ENCODE measurements around the gene UBE3A. TPM values are rescaled to one million over a fixed set of nuclear protein-coding genes. Genes with fewer than 3 reads are reported as not detected.
"Not testable (repeated sequence)": the region's sequence is repeated elsewhere in the genome, so short reads cannot be mapped to it uniquely, and the experiment has no call there.

The UBE3A gene
- polyA plus RNA-seq (ENCODE audit: insufficient read length in 3 of 3): 10 to 100 TPM; 84.8 to 87.5 (median 87.0) TPM
- long read RNA-seq, donor 1, full-length matches to known transcripts: 9 of 9 reads
- long read RNA-seq, donor 1, partial matches to known transcripts: 0 of 9 reads
- long read RNA-seq, donor 1, other reads (novel, unspliced or antisense): 0 of 9 reads
- long read RNA-seq, donor 2, full-length matches to known transcripts: 8 of 8 reads
- long read RNA-seq, donor 2, partial matches to known transcripts: 0 of 8 reads
- long read RNA-seq, donor 2, other reads (novel, unspliced or antisense): 0 of 8 reads
- long read RNA-seq, donor 3, full-length matches to known transcripts: 7 of 7 reads
- long read RNA-seq, donor 3, partial matches to known transcripts: 0 of 7 reads
- long read RNA-seq, donor 3, other reads (novel, unspliced or antisense): 0 of 7 reads
- long read RNA-seq, donor 4, full-length matches to known transcripts: 1 of 1 reads
- long read RNA-seq, donor 4, partial matches to known transcripts: 0 of 1 reads
- long read RNA-seq, donor 4, other reads (novel, unspliced or antisense): 0 of 1 reads
- long read RNA-seq, donor 5, full-length matches to known transcripts: 6 of 6 reads
- long read RNA-seq, donor 5, partial matches to known transcripts: 0 of 6 reads
- long read RNA-seq, donor 5, other reads (novel, unspliced or antisense): 0 of 6 reads
- long read RNA-seq, donor 6, full-length matches to known transcripts: 3 of 3 reads
- long read RNA-seq, donor 6, partial matches to known transcripts: 0 of 3 reads
- long read RNA-seq, donor 6, other reads (novel, unspliced or antisense): 0 of 3 reads
- long read RNA-seq, donor 7, full-length matches to known transcripts: 9 of 9 reads
- long read RNA-seq, donor 7, partial matches to known transcripts: 0 of 9 reads
- long read RNA-seq, donor 7, other reads (novel, unspliced or antisense): 0 of 9 reads
- long read RNA-seq, donor 8, full-length matches to known transcripts: 6 of 6 reads
- long read RNA-seq, donor 8, partial matches to known transcripts: 0 of 6 reads
- long read RNA-seq, donor 8, other reads (novel, unspliced or antisense): 0 of 6 reads
- long read RNA-seq, donor 9, full-length matches to known transcripts: 13 of 13 reads
- long read RNA-seq, donor 9, partial matches to known transcripts: 0 of 13 reads
- long read RNA-seq, donor 9, other reads (novel, unspliced or antisense): 0 of 13 reads
- long read RNA-seq, donor 10, full-length matches to known transcripts: 3 of 11 reads
- long read RNA-seq, donor 10, partial matches to known transcripts: 8 of 11 reads
- long read RNA-seq, donor 10, other reads (novel, unspliced or antisense): 0 of 11 reads
- long read RNA-seq, donor 11, full-length matches to known transcripts: 6 of 17 reads
- long read RNA-seq, donor 11, partial matches to known transcripts: 11 of 17 reads
- long read RNA-seq, donor 11, other reads (novel, unspliced or antisense): 0 of 17 reads
- long read RNA-seq, donor 12, full-length matches to known transcripts: 13 of 13 reads
- long read RNA-seq, donor 12, partial matches to known transcripts: 0 of 13 reads
- long read RNA-seq, donor 12, other reads (novel, unspliced or antisense): 0 of 13 reads
- long read RNA-seq, donor 13, full-length matches to known transcripts: 3 of 3 reads
- long read RNA-seq, donor 13, partial matches to known transcripts: 0 of 3 reads
- long read RNA-seq, donor 13, other reads (novel, unspliced or antisense): 0 of 3 reads
- long read RNA-seq, donor 14: 0 reads
- long read RNA-seq, donor 15: 0 reads
- long read RNA-seq, donor 16, full-length matches to known transcripts: 10 of 10 reads
- long read RNA-seq, donor 16, partial matches to known transcripts: 0 of 10 reads
- long read RNA-seq, donor 16, other reads (novel, unspliced or antisense): 0 of 10 reads

- DNase-seq: peak; percentile 94
Measured at GRCh38 chr15:25438601-25439368, at the start of gene UBE3A. Gene UBE3A (minus strand): TSS chr15:25439024. CDS start chr15:25409107, 29,917 bp downstream.

GRCh38 chr15:25487226-25487884 lies 48.5 kb upstream of the UBE3A start:
- no peak for DNase-seq

DNA sequence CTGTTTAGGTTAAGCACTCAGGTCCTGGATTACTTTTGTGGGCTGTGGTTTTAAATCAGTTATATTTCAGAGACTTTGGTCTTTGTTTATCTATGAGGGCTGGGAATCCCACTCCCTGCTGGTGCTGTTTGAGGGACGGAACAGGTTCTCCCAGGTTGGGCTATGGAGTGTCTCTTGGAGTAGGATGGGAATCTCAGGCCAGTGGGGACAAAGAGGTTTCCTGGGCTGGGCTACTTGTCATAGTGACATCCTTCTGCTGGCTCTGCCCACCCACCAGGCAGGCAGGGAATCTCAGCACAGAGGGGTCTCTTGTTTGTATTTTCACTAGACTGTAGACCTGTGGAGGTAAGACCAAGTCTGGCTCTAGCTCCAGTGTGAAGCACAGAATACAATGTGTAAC lies 47.2 kb upstream of the UBE3A start:
- DNase-seq: no peak

GRCh38 chr15:25481208-25481859 lies 42.5 kb upstream of the UBE3A start:
- peak; percentile 20 for DNase-seq

GRCh38 chr15:25478313-25478712 lies 39.5 kb upstream of the UBE3A start:
- DNase-seq: no peak

DNA sequence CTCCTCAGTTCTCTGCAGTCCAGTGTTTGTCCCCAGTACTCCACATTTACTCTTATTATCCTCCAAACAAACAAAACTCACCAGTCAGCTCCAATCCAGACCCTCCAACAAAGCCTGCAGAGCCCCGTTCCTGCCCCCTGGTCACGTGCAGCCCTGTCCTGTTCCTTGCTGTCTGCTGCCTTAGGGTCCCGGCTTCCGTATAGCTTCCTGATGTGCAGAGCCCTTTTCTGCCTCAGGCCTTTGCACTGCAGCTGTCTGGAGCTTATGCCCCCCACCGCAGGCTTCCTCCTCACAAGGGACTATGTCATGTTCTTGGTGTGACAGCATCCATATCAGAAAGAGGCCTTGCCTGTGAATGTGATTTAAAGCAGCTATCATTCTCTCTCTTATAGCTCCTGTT lies 39.0 kb upstream of the UBE3A start:
- DNase-seq: no peak

- DNase-seq: no peak
Measured at GRCh38 chr15:25474251-25474650, 35.4 kb upstream of the UBE3A start.

DNA sequence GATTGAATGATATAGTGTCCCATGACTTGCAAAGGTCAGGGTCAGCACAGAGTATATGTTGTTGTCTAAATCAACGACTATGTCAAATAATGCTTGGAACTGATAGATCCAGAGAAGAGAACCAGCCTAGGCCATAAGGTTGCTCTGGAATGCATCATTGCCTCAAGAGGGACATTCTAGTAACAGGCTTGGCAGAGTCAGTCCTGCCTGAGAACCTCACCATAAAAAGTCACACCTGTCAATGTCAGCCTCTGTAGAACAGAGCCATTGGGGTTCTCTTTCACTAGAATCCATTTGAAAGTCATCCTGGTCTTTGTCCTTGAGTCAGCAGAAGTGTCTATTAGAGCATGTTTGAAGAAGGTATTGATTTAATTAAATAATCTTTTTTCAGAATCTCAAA lies 31.4 kb upstream of the UBE3A start:
- no peak for DNase-seq

- no peak for DNase-seq
Measured at GRCh38 chr15:25469377-25469776, 30.6 kb upstream of the UBE3A start.

- DNase-seq: no peak
Measured at GRCh38 chr15:25468611-25469010, 29.8 kb upstream of the UBE3A start.

- no peak for DNase-seq
Measured at GRCh38 chr15:25465835-25466234, 27.0 kb upstream of the UBE3A start.

- no peak for DNase-seq
Measured at GRCh38 chr15:25464784-25465183, 26.0 kb upstream of the UBE3A start.

- DNase-seq: no peak
Measured at GRCh38 chr15:25464383-25464782, 25.6 kb upstream of the UBE3A start.

DNA sequence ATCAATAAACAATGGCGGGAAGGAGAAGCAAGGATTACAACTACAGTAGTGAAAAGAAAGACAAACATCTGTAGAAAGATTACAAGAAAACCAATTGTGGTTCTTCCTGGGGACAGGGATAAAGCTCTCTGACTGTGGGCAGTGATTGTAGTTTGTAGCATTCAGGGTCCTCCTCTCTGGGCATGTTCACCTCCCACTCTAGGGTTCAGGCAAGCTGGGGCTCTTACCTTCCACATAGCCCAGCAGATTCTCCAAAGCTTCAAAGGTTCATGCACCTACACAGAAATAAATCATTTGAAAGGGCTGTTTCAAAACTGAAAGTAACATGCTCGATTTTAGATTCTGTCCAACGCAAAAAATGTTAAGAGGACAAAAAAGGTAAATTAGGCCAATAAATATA lies 17.4 kb upstream of the UBE3A start:
- no peak for DNase-seq

DNA sequence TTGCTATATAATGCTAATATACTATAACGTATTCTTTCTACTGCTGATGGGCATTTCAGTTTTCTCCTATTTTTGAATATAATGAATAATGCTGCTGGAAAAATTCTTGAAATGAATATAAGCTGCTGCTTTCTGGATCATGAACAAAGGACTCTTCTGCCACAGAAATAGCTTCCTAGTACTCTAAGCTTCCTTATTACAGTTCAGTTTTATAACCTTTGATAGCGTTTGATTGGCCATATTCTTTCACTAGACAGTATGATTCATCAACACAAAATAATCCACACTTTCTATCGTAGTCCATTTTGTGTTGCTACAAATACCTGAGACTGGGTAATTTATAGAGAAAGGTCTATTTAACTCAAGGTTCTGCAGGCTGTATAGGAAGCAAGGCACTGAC lies 16.4 kb upstream of the UBE3A start:
- no peak for DNase-seq

GRCh38 chr15:25454771-25455170 lies 15.9 kb upstream of the UBE3A start:
- no peak for DNase-seq

GRCh38 chr15:25453246-25453645 lies 14.4 kb upstream of the UBE3A start:
- DNase-seq: not testable (repeated sequence)

DNA sequence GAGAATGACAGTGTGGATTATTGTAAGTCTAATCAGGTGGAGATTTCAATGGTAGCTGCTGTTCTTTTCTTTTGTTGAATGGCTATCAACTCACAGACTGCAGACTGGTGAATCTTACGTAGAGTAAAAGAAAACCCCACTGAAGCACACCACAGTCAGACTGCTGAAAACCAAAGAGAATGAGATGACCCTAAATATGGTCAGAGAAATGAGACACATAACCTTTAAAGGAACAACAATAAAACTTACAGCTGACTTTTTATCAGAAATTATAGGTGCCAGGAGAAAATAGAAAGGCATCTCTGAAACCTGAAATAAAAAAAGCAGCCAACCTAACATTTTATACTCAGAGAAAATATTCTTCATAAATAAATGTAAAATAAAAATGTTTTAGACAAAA lies 12.7 kb upstream of the UBE3A start:
- DNase-seq: no peak

DNA sequence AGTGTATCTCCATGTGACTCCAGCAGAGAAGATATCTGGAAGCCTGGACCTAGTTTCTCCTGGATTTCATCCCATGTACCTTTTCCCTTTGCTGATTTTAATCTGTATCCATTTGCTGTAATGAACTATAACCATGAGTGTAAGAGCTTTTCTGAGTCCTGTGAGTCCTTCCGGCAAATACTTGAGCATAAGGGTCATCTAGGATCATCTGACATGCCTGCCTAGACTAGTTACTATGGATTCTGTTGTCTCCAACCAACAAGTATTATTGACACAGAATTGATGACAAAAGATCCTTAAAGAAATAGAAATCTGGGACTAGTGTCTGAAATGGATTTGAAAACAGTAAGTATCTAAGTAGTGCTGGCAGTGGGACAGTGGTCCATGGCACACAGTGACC lies 11.3 kb upstream of the UBE3A start:
- DNase-seq: no peak
